Calu3 (cell line): ENCODE results near the gene DGKG. TPM values are rescaled to one million over a fixed set of nuclear protein-coding genes. Genes with fewer than 3 reads are reported as not detected.

ENCODE experiments used
- BruUV-seq: library from RNA; stranded (reverse); fragments of 400-500 nt; replicated peaks from 2 replicates; lab custom pipeline; 2021; lab: Mats Ljungman, UMichigan
- CTCF ChIA-PET: fragments of 300-600 bp; sonication (Branson Sonifier 250); formaldehyde crosslinking; loops from one replicate; lab custom pipeline; 2022; ENCODE audit warnings: antibody characterized with exemption; lab: Charles Lee
- DNase-seq: peaks from one replicate; pipeline ENCODE4 v3.0.0; 2022
- H3K27ac Mint-ChIP-seq: one replicate; pipeline ENCODE4 v1.8.0; 2022; ENCODE audit warnings: mixed read lengths; ENCODE audit not compliant: unreplicated experiment
- H3K27me3 Mint-ChIP-seq: one replicate; pipeline ENCODE4 v1.8.0; 2022; ENCODE audit warnings: mixed read lengths; ENCODE audit not compliant: unreplicated experiment
- H3K36me3 Mint-ChIP-seq: one replicate; pipeline ENCODE4 v1.8.0; 2022; ENCODE audit warnings: mild to moderate bottlenecking, moderate library complexity, mixed read lengths; ENCODE audit not compliant: insufficient read depth, unreplicated experiment
- H3K4me1 Mint-ChIP-seq: one replicate; pipeline ENCODE4 v1.8.0; 2022; ENCODE audit warnings: mild to moderate bottlenecking, low read depth, mixed read lengths; ENCODE audit not compliant: unreplicated experiment
- H3K4me3 Mint-ChIP-seq: one replicate; pipeline ENCODE4 v1.8.0; 2022; ENCODE audit warnings: mild to moderate bottlenecking, low read depth, moderate library complexity, mixed read lengths; ENCODE audit not compliant: unreplicated experiment
- H3K9me3 Mint-ChIP-seq: one replicate; pipeline ENCODE4 v1.8.0; 2022; ENCODE audit warnings: low read depth, mixed read lengths; ENCODE audit not compliant: unreplicated experiment
- intact Hi-C: fragments of 100-400 bp; cut with micrococcal nuclease; formaldehyde crosslinking; loops from one replicate; pipeline ENCODE4 v1.10.0; 2022; ENCODE audit not compliant: unreplicated experiment
- total RNA-seq: library from RNA; stranded (reverse); gene quantifications from 2 replicates; pipeline ENCODE4 v1.2.3, GENCODE V29; 2022
- TF ChIP-seq, protein P1 (sequence below): fragments of 200-600 bp; IDR thresholded peaks from one replicate; pipeline ENCODE4 v1.8.0; 2022; ENCODE audit warnings: antibody characterized with exemption; ENCODE audit not compliant: unreplicated experiment

The DGKG gene
- total RNA-seq, 1 experiment from 2014 or later, result 5.7 TPM

- Mint-ChIP-seq H3K9me3 (no peaks in the 10 kb centered on the region), H3K4me1 (peaks cover 17% of the 10 kb centered on the region), H3K4me3 (no peak overlapping the region), H3K27ac (no peak overlapping the region), H3K27me3 (no peaks in the 10 kb centered on the region), H3K36me3 (no peaks in the 10 kb centered on the region)
- intact Hi-C loops, result loop anchor here (5.0 kb wide), 1 partner anchor 1154 kb away; no protein-coding TSS in a partner anchor
- TF ChIP-seq, protein P1, sequence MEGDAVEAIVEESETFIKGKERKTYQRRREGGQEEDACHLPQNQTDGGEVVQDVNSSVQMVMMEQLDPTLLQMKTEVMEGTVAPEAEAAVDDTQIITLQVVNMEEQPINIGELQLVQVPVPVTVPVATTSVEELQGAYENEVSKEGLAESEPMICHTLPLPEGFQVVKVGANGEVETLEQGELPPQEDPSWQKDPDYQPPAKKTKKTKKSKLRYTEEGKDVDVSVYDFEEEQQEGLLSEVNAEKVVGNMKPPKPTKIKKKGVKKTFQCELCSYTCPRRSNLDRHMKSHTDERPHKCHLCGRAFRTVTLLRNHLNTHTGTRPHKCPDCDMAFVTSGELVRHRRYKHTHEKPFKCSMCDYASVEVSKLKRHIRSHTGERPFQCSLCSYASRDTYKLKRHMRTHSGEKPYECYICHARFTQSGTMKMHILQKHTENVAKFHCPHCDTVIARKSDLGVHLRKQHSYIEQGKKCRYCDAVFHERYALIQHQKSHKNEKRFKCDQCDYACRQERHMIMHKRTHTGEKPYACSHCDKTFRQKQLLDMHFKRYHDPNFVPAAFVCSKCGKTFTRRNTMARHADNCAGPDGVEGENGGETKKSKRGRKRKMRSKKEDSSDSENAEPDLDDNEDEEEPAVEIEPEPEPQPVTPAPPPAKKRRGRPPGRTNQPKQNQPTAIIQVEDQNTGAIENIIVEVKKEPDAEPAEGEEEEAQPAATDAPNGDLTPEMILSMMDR, result no peak
- no peak for DNase-seq
- BruUV-seq, result no TSS peak
- CTCF ChIA-PET, result no interaction called here
Observed at GRCh38 chr3:186128158-186128557, 233.9 kb downstream of the DGKG start.

DNA sequence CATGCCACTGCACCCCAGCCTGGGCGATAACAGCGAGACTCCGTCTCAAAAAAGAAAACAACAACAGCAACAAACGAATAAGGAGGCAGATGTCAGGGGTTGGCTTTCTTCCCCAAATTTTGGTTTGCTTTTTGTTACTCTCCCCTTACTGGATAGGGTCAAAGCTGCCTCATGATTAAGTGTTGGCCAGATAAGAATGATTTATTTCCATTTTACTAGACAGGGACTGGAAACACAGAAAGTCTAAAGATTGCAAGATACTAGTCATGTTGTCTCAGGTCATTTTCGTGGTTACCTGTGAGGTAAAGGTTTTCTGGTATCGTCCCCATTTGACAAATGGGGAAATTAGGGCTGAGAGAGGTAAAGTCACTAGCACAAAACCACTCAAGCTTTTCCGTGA lies 234.6 kb downstream of the DGKG start:
- Mint-ChIP-seq H3K27ac (no peak overlapping the region), H3K4me3 (no peak overlapping the region), H3K36me3 (no peaks in the 10 kb centered on the region), H3K4me1 (peaks cover 17% of the 10 kb centered on the region), H3K27me3 (no peaks in the 10 kb centered on the region), H3K9me3 (no peaks in the 10 kb centered on the region)
- CTCF ChIA-PET, result no interaction called here
- DNase-seq, result no peak
- intact Hi-C loops, result loop anchor here (5.0 kb wide), 1 partner anchor 1155 kb away; no protein-coding TSS in a partner anchor
- TF ChIP-seq, protein P1, result no peak
- BruUV-seq, result no TSS peak

- no peak for DNase-seq
- Mint-ChIP-seq H3K36me3 (no peaks in the 10 kb centered on the region), H3K9me3 (no peaks in the 10 kb centered on the region), H3K4me3 (no peak overlapping the region), H3K27ac (no peak overlapping the region), H3K4me1 (no peaks in the 10 kb centered on the region), H3K27me3 (peaks cover 22% of the 10 kb centered on the region)
- intact Hi-C loops, result loop anchor here (5.0 kb wide), 1 partner anchor 1157 kb away; no protein-coding TSS in a partner anchor
- TF ChIP-seq, protein P1, result no peak
- CTCF ChIA-PET, result no interaction called here
- BruUV-seq, result no TSS peak
Observed at GRCh38 chr3:186125118-186125517, 236.9 kb downstream of the DGKG start.

- Mint-ChIP-seq H3K9me3 (no peaks in the 10 kb centered on the region), H3K4me1 (no peaks in the 10 kb centered on the region), H3K4me3 (no peak overlapping the region), H3K27me3 (peaks cover 27% of the 10 kb centered on the region), H3K27ac (no peak overlapping the region), H3K36me3 (no peaks in the 10 kb centered on the region)
- TF ChIP-seq, protein P1, result no peak
- intact Hi-C loops, result no loop called here
- CTCF ChIA-PET, result no interaction called here
- BruUV-seq, result no TSS peak
- no peak for DNase-seq
Observed at GRCh38 chr3:186124592-186124991, 237.4 kb downstream of the DGKG start.
